Keratinocyte (primary cell): ENCODE results near the gene UTP14C.

Experiments used
- EZH2 ChIP-seq: IDR thresholded peaks from one replicate; pipeline ENCODE4 v1.6.1; 2012; ENCODE audit warnings: inconsistent platforms, mild to moderate bottlenecking, low read length, moderate library complexity
- TF ChIP-seq, protein P1 (sequence below), 3 experiments: IDR thresholded peaks in 1 of 3; conservative IDR thresholded peaks in 1 of 3; optimal IDR thresholded peaks in 1 of 3; 2 replicates in 2 of 3; 3 replicates in 1 of 3; pipeline versions ENCODE3 to v1.5.1; 2011; ENCODE audit warnings: low read length in 3 of 3, mild to moderate bottlenecking in 3 of 3, moderate library complexity in 2 of 3, control low read depth in 1 of 3, inconsistent platforms in 1 of 3; ENCODE audit not compliant: insufficient read depth in 2 of 3; ENCODE audit errors: extremely low read depth in 1 of 3

DNA sequence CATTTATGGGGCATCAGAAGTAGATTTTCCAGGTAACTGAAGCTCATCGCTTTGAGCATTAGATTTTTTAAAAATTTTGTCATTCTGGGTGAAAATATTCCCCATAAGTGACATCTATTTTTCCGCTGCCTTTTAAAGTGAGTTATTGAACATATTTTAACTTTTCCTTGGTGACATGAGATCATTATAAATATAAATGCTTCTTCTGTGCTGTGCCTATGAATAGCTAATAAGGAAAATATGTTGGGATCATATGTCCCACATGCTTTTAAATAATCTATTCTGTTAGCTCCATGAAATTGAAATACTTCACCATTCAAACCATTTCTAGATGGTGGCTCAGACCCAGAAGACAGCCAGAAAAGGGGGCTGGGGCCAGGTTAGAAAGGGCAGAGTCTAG, 27.3 kb upstream of the UTP14C start:
- TF ChIP-seq, protein P1, sequence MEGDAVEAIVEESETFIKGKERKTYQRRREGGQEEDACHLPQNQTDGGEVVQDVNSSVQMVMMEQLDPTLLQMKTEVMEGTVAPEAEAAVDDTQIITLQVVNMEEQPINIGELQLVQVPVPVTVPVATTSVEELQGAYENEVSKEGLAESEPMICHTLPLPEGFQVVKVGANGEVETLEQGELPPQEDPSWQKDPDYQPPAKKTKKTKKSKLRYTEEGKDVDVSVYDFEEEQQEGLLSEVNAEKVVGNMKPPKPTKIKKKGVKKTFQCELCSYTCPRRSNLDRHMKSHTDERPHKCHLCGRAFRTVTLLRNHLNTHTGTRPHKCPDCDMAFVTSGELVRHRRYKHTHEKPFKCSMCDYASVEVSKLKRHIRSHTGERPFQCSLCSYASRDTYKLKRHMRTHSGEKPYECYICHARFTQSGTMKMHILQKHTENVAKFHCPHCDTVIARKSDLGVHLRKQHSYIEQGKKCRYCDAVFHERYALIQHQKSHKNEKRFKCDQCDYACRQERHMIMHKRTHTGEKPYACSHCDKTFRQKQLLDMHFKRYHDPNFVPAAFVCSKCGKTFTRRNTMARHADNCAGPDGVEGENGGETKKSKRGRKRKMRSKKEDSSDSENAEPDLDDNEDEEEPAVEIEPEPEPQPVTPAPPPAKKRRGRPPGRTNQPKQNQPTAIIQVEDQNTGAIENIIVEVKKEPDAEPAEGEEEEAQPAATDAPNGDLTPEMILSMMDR (optimal IDR thresholded peaks at IDR 0.05 in 1 of 3, IDR thresholded peaks at IDR 0.05 in 1 of 3, conservative IDR thresholded peaks at IDR 0.05 in 1 of 3; ENCODE audit: extremely low read depth in 1 of 3, insufficient read depth in 2 of 3, low read length in 3 of 3): no peak
- no peak for TF ChIP-seq EZH2
